AML-193 (cell line): ENCODE results near the gene TEX26.
A peak's percentile ranks its signal among the peaks of the same experiment; 100 is the strongest.

Experiments used
- DNase-seq, 2 experiments: peaks; one replicate each; lab custom pipeline; 2025; lab: John Stamatoyannopoulos, UW

TEX26 gene

DNA sequence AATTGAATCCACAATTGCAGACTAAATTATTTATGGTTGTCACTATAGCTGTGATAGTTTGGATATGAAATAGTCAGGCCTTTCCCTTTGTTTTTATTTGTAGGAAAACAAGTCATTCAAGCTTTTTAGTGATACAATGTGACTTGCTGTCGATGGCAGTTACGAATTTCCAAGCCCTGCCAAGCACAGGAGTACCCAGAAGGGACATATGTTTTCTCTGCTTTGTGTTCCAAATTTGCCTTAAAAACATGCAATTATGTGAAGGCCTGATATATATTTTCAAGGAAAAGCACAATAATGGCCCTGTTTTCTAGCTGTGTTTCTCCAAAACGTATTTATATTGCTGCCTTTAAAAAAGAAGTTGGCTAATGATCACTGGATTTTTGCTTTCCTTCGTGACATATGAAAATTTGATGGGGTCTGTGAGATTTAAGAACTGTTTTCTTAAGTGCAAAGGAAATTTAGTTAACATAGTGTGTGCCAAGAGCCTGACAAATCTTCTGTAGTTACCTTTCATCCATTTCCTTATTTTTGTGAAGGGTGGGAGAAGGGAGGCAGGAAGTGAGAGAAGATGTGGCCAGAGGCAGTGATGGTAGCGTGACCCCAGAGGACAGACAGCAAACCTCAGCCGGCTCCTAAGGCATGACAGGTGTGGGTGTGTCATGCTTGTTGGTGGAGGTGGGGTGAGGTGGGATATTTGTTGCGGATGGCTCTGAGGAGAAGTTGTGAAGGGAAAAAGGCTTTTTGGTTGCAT lies 79.6 kb downstream of the TEX26 start:
- no peak for DNase-seq

- DNase-seq: no peak
Measured at GRCh38 chr13:31012655-31013024, 80.2 kb downstream of the TEX26 start.

DNA sequence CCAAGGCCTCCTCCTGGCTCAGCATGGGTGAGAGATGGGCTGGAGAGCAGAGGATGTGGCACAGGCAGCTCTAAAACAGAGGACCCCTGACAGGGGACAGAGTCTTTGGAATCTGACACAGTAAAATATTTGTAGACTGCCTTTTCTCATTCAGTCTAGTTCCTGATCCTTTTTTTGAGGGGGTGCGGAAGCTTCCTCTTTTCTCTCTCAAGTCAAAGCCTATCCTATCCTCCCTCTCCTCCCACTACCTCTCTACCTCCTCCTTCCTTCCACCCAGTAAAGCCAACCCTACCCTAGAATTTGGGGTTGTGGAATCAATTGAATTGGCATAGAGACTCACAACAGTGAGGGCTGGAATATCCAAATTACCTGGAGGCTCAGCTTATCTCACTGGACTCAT lies 82.0 kb downstream of the TEX26 start:
- DNase-seq: peak; percentile 9 to 20

GRCh38 chr13:31015199-31015598 lies 82.7 kb downstream of the TEX26 start:
- no peak for DNase-seq

GRCh38 chr13:31016342-31017325 lies 84.2 kb downstream of the TEX26 start:
- no peak for DNase-seq

DNA sequence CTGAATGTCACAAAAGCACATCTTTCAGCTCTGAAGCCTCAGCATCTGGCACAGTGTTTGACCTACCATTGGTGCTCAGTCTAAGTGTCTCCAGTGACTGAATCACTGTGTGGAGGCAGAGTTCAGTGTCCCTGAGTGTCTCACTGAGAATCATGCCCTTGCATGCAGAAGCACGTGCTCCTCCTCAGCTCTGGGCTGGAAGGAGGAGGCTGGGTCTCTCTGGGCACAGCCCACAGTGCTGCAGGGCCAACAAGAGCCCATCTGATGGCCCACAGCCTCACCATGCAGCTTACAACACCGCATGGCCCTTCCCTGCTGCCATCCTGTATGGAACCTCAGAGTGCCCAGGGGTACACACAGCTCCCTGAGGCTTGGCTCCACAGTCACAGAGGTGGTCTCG lies 86.1 kb downstream of the TEX26 start:
- no peak for DNase-seq

- DNase-seq: no peak
Measured at GRCh38 chr13:31020996-31021395, 88.5 kb downstream of the TEX26 start.

- no peak for DNase-seq
Measured at GRCh38 chr13:31022288-31022895, 89.9 kb downstream of the TEX26 start.

DNA sequence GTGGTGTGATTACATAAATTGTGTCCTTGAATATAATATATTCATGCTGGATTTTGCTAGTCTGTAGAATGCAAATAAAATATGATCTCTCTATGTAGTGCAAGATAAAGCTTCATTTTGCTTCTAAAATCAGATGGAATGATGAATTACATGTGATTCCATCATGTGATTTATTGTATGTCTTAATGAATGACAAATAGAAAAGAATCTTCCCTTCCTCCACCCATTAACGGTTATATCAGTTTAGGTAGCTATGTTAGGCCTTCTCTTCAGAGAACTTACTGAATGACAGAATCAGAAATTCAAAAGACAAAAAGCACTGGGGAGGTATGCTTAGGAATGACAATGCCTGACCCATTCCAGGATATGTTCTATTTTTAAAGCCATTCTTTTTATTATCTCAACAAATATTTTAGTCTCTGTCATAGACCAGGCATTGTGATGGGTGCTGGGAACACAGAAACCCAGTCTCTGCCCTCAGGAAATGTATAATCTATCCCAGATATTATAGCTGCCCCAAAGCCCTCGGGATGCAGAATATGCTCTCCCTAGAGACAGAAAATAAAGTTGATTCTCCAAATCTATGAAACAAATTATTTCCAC lies 90.6 kb downstream of the TEX26 start:
- DNase-seq: no peak
